HuH-7 (cell line): ENCODE results near the gene ZNF235.
"Not testable (repeated sequence)": the region's sequence is repeated elsewhere in the genome, so short reads cannot be mapped to it uniquely, and the experiment has no call there.

ENCODE experiments used
- DNase-seq: peaks from one replicate; pipeline ENCODE4 v3.0.0; 2011; ENCODE audit warnings: low spot score

ZNF235 gene

DNA sequence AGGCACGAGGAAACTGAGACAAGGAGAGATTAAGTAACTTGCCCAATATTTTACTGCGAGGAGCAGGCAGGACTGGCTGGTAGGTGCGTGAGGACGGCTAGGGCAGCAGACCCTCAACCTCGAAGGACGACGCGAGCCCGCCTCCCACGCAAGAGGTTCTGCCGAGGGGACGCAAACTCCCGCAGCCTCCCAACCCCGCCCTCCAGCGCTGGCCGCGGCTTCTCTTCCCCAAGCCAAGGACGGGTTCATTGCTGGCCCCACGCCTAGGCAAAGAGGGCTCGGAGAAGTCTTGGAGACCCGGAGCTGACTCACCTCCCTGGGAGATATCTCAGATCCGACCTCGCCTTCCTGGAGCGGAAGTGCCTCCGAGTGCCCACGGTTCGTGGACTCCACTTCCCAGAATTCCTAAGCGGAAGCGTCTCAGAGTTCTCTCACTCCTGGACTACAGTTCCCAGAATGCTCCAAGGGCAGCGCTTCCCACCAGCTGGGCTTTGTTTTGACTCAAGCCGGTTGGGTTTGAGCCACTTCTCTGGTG lies at the start of gene ZNF235:
Gene ZNF235 (minus strand): TSS at position 367 of the 535 bp plus-strand sequence. CDS start 1,621 bp downstream, outside the sequence.
- DNase-seq = peak; percentile 80

DNA sequence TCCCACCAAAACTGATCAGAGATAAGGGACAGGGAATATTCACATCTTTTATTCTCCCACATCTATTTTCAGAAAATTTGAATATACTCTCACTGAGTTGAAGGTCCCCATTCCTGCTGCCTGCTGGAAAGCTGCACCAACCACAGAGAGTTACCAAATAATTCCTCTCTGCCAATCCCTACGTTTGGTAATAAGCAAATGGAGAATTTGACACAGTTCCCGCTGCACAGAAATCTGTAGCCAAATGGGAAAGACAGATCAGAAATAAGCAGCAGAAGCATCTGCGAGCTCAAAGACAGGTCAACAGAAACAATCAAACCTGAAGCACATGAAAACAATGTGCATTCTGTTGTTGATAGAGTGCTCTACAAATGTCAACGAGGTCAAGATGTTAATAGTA lies 41.7 kb upstream of the ZNF235 start:
- DNase-seq = no peak

DNA sequence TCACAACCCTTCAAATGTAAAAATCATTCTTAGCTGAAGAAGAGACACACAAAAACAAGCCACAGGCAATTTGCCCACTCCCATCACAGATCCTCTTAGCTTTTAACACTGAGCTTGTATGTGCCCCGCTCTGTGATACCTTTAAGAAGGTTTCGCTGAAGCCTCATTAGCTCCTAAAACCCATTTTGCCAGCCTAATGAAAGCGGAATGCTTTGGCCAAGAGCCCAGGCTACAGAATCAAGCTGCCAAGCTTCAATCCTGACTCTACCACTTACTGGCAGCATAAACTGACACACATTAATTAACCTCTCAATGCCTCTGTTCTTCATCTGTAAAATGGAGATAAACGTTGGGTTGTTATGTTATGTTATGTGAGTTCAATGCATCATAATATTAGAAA lies 41.1 kb upstream of the ZNF235 start:
- no peak for DNase-seq

DNA sequence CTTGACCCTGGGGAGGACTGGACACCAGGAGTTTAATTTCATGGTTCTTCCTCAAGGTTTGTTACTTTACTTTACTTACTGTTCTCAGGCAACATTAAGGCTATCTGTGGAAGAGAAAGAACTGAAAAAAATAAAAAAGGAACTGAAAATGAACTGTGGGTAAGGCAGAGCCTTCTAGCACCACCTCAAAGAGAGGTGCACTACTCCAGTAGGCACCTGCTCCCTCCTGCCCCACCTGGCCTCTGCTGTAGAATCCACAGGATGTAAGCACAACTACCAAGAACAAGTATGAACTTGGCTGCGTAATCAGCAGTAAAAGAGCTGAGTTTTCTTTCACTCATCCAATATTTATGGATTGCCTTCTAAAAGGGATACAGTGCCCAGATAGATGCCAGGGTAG lies 39.4 kb upstream of the ZNF235 start:
- no peak for DNase-seq

DNA sequence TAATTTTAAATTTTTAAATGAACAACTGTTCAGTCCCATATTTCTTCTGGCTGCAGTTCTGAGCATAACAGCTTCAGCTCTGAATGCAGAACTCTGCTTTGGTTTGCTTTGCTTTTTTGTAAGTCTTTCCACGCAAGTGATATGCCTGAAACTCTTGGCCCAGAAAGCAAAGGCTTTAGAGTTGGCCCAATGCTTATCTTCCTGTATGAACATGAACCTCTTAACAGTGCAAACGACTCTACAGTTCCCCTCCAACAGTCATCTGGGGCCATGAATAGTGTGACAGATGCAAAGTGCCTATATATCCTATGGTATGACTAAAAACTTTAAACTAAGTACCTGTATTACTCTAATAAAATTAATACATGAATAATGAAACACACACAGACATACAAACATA lies 37.0 kb upstream of the ZNF235 start:
- DNase-seq = no peak

DNA sequence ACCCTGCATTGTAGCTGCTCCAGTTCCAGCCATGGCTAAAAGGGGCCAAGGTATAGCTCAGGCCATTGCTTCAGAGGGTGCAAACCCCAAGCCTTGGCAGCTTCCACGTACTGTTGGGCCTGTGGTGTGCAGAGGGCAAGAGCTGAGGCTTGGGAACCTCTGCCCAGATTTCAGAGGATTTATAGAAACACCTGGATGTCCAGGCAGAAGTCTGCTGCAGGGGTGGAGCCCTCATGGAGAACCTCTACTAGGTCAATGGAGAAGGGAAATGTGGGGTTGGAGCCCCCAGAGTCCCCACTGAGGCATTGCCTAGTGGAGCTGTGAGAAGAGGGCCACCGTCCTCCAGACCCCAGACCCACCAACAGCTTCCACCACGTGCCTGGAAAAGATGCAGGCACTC lies 29.8 kb upstream of the ZNF235 start:
- not testable (repeated sequence) for DNase-seq

DNA sequence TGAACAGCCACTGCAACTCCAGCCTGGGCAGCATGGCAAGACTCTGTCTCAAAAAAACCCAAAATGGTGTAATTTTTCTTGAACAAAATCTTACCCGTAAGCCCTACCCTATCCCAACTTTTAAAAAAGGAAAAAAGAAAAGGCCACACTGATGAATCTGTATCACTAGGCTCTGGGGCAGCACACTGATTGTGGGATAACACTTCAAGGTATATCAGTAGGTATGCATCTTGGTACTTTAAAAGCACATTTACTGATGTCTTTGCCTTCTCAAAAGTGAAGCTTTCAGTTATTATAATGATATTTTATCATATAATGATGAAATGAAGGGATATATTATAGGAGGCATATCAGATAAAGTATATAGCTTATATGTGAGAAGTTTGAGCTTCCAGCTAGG lies 27.3 kb upstream of the ZNF235 start:
- DNase-seq = no peak

DNA sequence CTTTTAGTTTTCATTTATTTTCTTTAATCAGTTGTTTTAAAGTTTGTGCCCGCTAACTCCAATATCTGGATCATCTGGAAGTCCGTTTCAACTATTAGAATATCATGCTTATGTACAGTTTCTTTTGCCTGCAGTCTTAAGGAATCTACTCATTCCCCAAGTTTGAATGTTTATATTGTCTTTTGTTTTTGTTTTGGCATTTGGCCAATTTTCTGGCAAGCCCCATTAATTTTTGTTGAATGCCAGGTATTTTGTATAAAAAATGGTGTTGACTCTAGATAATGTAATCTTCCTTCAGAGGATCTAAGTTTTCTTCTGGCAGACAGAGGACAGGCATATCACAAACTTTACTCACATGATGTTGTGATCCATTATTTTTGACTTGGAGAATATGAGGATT lies 11.1 kb upstream of the ZNF235 start:
- DNase-seq = no peak

DNA sequence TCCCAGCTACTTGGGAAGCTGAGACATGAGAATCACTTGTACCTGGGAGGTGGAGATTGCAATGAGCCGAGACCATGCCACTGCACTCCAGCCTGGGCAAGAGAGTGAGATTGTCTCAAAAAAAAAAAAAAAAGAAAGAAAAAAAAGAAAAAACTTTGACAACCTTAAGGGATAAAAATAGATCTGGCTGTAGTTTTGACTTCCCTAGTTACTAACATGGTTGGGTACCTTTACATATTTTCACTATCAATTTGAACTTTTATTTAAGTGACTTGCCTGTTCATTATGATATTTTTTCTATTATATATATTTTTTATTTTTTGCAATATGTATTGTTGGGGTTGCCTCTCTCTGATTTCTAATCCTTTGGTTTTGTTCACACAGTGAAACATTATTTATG lies 8.4 kb upstream of the ZNF235 start:
- DNase-seq = no peak

DNA sequence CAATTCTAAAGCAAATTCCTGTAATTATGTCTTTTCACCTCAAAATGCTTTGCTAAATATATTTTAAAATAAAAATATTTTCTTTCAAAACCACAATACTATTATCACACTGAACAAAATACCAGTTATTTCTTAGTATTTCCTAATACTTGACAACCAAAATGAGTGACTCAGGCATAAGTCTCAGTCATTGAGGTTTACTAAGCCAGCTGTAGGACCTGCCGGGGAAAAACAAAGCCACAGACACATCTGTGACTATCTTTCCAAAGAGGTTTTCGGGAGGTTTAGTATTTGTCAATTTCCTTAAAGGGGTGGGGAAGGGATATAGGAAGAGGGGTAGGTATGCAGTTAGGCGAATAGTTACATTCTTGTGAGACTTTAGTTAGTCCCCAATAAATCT lies 3.2 kb upstream of the ZNF235 start:
- no peak for DNase-seq

DNA sequence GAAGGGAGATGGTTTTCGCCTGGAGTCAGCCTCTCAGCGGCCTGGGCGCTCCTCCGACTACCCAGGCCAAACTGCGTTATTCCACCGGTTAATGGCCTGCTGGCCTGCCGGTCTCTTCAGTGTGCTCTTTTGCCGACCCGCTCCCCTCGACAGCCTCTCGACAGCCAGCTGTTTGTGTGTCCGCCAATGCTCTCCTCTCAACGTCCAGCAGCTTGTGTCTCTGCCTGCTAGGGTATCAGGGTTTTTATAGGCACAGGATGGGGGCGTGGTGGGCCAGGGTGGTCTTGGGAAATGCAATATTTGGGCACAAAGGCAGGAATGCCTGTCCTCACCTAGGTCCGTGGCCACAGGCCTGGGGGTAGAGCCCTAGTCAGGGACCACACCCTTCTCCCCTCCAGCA lies 1.5 kb upstream of the ZNF235 start:
- no peak for DNase-seq

DNA sequence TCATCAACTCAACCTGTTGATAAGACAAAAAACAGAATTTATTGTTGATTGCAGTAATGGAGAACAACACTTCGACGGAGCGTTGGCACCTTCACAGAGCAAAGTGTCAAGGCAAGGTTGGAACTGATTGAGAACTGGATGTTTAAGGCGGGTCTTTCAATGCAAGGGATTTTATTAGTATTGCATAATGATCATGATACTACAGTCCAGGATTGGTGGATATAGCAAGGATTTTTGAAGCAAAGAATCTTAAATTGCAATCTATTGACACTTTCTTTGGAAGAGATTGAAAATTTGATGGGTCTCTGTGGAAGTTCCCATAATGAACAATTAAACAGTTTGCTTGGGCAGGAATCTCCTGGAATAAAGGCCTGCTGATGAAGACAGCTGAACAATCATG lies 632 bp upstream of the ZNF235 start:
- no peak for DNase-seq

DNA sequence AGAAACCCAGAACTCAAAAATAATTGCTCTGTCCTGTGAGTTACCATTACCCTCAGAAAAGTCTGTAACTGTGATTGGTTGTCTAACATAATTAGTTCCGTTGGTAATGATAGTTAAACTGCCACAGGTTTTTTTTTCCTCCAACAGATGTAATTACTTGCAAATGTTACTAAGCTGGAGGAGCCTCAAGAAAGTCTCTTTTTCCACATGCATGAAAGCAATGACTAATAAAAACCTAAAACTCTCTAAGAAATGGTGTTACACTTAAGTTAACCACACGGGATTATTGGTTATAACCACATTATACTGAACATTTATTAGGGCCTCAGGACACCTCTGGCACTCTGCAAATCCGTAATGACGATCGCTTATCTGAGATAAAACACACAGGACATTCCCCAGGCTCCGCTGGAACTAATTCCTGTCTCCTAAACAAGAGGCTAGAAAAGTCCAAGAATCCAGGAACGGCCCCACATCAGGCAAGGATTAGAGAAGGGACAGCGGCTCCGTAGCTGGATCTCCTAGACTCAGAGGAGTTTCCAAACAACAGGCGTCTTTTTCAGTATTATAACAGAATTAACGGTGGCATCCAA lies 753 bp downstream of the ZNF235 start:
- DNase-seq = peak; percentile 5

DNA sequence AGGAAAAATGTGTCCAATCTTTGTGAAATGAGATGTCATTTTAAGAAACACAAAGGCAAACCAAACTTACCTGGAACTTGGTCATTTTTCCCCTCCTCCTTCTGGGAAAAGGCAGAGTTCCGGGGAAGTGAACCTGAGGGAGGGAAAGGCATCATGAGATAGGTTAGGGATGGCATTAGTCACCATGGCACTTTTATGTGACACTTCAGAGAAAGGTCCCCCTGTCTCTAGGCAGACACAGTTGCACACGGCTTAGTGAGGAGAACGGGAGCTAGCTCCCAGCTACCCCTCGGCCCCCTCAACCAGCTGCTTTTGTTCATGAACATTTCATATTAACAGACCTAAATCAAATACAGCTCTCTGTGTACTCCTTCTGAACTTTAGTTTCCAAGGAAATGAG lies 1.5 kb downstream of the ZNF235 start:
- no peak for DNase-seq

DNA sequence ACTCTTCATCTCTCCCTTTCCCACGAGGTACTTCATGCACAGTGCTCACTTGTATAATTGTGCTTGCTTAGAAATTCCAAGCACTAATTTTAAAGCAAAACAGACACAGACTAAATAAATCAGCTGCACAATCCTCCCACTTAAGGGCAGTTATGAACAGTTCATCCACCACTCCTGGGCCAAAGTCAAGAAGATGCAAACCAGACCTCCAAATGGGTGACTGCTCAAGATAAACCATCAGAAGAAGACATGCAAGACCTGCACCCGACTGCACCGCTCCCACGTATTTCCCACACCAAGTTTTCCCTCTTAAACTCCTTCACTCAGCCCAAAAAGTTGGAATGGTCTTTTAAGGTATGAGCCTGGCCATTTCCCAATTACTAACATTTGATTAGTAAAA lies 19.9 kb downstream of the ZNF235 start:
- DNase-seq = no peak

DNA sequence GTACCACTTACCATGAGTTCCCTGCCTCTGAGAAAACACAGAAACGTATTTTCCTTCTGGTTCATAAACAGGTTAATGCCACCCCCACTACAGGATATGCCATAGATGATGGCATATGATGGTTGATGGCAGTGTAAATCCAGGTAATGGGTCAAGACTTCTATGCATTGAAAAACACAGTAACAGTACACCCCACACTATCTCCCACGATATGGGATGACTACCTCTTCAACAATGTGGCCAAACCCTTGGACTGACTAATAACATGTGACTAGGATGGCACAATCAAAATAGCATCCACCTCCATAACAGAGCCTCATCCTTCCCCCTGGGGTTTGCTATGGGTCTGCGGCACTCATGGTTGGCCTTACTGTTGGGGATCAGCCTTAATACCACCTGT lies 22.0 kb downstream of the ZNF235 start:
- DNase-seq = no peak

DNA sequence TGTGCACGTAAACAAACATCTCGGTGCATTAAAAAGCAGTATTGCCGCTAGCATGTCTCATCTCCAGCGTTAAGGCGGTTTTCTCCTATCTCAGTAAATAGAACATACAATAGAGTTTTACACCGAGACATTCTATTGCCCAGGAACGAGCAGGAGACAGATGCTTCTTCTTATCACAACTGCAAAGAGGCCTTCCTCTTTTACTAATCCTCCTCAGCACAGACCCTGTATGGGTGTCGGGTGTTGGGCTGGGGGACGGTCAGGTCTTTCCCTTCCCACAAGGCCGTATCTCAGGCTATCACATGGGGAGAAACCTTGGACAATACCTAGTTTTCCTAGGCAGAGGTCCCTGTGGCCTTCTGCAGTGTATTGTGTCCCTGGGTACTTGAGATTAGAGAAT lies 23.9 kb downstream of the ZNF235 start:
- no peak for DNase-seq

DNA sequence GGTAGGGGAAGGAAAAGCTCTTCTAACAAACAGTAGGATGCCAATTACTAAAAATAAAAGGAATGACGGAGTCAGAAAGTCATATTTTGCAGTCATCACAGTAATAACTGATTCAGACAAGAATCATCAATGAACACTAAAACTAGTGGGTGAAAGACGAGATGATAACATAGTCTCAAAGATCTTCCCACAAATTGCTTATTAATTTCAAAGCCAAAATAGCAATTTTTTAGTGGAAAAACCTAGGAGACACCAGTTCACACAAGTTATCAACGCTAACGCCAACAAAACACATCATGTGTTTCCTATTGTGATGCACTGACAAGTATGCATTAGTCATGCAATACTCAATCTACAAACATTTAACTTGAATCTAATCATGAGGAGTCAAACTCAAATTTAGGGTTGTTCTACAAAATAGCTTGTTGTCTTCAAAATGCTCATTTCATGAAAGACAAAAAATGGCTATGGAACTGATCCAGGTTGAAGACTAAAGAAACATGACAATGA lies 26.6 kb downstream of the ZNF235 start:
- DNase-seq = no peak

DNA sequence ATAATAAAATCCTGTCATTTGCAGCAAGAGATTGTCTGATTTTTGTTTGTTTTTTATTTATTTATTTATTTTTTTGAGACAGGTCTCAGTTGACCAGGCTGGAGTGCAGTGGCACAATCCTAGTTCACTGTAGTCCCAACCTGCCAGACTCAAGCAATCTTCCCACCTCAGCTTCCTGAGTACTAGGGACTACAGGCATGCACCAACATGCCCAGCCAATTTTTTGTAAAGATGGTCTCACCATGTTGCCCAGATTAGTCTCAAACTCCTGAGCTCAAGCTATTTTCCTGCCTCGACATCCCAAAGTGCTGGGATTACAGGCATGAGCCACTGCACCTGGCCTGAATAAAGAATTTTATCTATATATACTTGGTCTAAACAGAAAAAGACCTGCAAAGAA lies 27.5 kb downstream of the ZNF235 start:
- DNase-seq = no peak

DNA sequence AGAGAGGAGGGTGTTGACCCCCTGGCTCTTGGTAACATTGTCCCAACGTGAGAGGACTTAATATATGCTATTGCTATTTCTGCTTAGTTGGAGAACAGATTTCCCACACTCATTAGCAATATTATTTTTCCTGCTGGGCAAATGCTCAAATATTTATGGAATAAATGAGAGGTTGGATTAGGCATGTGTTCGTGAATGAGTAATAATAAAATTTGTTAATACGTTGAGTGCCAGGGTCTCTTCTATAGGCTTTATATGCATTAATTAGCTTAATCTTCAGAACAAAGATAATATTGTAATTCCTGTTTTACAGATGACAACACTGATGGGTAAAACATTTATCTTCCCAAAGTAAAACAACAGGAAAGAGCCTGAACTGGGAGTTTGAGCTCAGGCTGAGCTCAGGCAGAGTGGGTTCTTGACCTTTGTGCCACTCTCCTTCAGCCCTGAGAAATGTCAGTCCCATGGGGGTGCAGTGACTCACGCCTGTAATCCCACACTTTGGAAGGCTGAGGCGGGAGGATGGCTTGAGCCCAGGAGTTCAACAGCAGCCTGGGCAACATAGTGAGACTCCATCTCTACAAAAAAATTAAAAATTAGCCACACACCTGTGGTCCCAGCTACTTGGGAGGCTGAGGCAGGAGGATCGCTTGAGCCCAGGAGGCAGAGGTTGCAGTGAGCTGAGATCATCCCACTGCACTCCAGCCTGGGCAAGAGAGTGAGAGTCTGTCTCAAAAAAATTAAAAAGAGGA lies 44.0 kb downstream of the ZNF235 start:
- no peak for DNase-seq

DNA sequence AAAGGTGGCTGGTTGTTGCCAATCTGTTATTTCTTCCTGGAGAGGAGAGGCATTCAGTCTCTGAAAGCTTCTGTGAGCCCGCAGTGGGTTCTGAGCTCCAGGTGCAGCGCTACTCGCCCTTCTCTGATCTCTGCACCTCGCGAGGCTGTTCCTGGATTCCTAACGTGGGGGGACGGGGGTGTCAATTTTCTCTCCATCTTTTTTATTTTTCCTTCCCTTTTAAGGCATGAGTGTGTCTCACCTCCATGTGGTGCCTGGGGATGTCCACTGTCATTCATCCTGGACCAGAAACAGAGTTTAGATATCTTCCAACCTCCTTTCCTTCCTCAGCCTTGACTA lies 44.5 kb downstream of the ZNF235 start:
- no peak for DNase-seq

DNA sequence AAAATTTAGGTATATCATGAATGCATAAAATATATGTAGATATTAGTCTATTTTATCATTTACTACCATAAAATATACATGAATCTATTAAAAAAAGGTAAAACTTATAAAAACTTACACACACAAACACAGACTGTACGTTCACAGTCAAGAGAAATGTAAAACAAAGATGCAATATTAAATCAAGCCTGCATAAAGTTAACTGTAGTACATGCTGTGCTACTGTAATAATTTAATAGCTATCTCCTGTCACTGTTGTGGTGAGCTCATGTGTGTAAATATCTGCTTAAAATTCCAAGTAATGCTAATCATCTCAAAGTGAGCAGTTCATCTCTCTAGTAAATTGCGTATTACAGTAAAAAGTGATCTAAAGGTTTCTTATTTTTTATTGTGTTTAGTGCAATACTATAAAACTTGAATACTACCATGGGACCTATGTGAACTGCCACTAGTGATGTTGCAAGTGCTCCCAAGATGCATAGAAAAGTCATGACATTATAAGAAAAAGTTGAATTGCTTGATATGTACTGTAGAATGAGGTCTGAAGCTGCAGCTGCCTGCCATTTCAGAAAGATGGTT lies 45.9 kb downstream of the ZNF235 start:
- DNase-seq = no peak

DNA sequence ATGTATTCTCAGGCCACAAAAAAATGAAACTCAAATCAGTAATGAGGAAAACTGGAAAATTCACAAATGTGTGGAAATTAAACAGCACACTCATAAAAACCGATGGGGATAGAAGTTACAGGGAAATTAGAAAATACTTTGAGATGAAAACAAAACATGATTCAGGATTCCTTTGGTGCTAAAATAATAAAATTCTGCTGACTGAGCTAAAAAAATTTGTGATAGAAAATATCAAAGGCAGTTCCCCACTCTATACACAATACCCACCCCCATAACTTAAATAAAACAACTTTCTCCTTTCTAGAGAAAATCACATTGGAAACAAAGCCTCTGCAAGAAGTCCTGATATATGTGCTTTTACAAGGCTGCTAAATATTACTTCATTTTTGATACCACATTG lies 46.7 kb downstream of the ZNF235 start:
- no peak for DNase-seq
